ENCODE data around the gene PDGFRB. TPM values are rescaled to one million over a fixed set of nuclear protein-coding genes. Genes with fewer than 3 reads are reported as not detected.

The PDGFRB gene
- total and polyA plus RNA-seq, 9 donors: 102 to 302 (median 207) TPM

GRCh38 chr5:150101023-150101422, 54.6 kb downstream of the PDGFRB start:
- no peaks in the 10 kb centered on the region for H3K36me3 ChIP-seq
- H3K4me3 ChIP-seq: no peak overlapping the region
- TF ChIP-seq EP300 (IDR thresholded peaks at IDR 0.05): no peak
- TF ChIP-seq CTCF (IDR thresholded peaks at IDR 0.05): no peak
- no peak for TF ChIP-seq POLR2A (IDR thresholded peaks at IDR 0.05)
- H3K27me3 ChIP-seq: no peaks in the 10 kb centered on the region
- H3K4me1 ChIP-seq (ENCODE audit: insufficient read depth): no peaks in the 10 kb centered on the region
- DNase-seq: no peak
- no peaks in the 10 kb centered on the region for H3K9me3 ChIP-seq
- H3K27ac ChIP-seq: no peak overlapping the region
- intact Hi-C loops (cut with DNase I): no loop called here
- 75 to 85% (median 76%) methylated on average over 6 of the region's 6 CpGs for WGBS, 3 donors

- TF ChIP-seq CTCF (IDR thresholded peaks at IDR 0.05) (no peak), POLR2A (IDR thresholded peaks at IDR 0.05) (no peak), EP300 (IDR thresholded peaks at IDR 0.05) (no peak)
- no peak for DNase-seq
- intact Hi-C loops (cut with DNase I): no loop called here
- H3K4me3 ChIP-seq: no peak overlapping the region
- no peaks in the 10 kb centered on the region for H3K27me3 ChIP-seq
- H3K36me3 ChIP-seq: no peaks in the 10 kb centered on the region
- H3K9me3 ChIP-seq: no peaks in the 10 kb centered on the region
- no peak overlapping the region for H3K27ac ChIP-seq
- no peaks in the 10 kb centered on the region for H3K4me1 ChIP-seq (ENCODE audit: insufficient read depth)
These were observed 58.5 kb downstream of the PDGFRB start for GRCh38 chr5:150097152-150097551.

- no peak for TF ChIP-seq EP300 (IDR thresholded peaks at IDR 0.05)
- TF ChIP-seq CTCF (IDR thresholded peaks at IDR 0.05): no peak
- no peak for TF ChIP-seq POLR2A (IDR thresholded peaks at IDR 0.05)
These were observed 63.4 kb downstream of the PDGFRB start for GRCh38 chr5:150092159-150092787.

GRCh38 chr5:150085950-150086715, 69.5 kb downstream of the PDGFRB start, which contains the start of gene CSF1R:
CSF1R (minus strand) TSS chr5:150086554; CDS start chr5:150086427, 127 bp downstream.
- no peaks in the 10 kb centered on the region for H3K9me3 ChIP-seq
- no peak within 1 kb of the TSS for H3K4me3 ChIP-seq
- TF ChIP-seq POLR2A (IDR thresholded peaks at IDR 0.05): no peak
- TF ChIP-seq CTCF (IDR thresholded peaks at IDR 0.05): no peak
- no peak for TF ChIP-seq EP300 (IDR thresholded peaks at IDR 0.05)
- no peak within 1 kb of the TSS for H3K27ac ChIP-seq
- no peak for DNase-seq
- no peaks in the 10 kb centered on the region for H3K27me3 ChIP-seq
- intact Hi-C loops (cut with DNase I): no loop called here
- no peaks in the 10 kb centered on the region for H3K36me3 ChIP-seq
- H3K4me1 ChIP-seq (ENCODE audit: insufficient read depth): no peaks in the 10 kb centered on the region
- 84 to 88% (median 85%) methylated on average over 9 of the region's 9 CpGs for WGBS, 3 donors

More at GRCh38 chr5:150092159-150092787, 63.4 kb downstream of the PDGFRB start:
- H3K4me1 ChIP-seq (ENCODE audit: insufficient read depth): no peaks in the 10 kb centered on the region
- no peaks in the 10 kb centered on the region for H3K27me3 ChIP-seq
- 77 to 85% (median 78%) methylated on average over 3 of the region's 3 CpGs for WGBS, 3 donors
- intact Hi-C loops (cut with DNase I): no loop called here
- H3K36me3 ChIP-seq: no peaks in the 10 kb centered on the region
- no peak overlapping the region for H3K4me3 ChIP-seq
- H3K27ac ChIP-seq: no peak overlapping the region
- no peaks in the 10 kb centered on the region for H3K9me3 ChIP-seq
- no peak for DNase-seq

Measured in ovary (tissue), 9 donors.